ENCODE results near the gene KLHL29. TPM values are rescaled to one million over a fixed set of nuclear protein-coding genes. Genes with fewer than 3 reads are reported as not detected.

The KLHL29 gene
- total and polyA plus RNA-seq, 10 of the 15 experiments (the other 5 are each of a cell fraction or from before 2014, with no cell fraction given), result 1.4 to 19.5 (median 6.1) TPM

DNA sequence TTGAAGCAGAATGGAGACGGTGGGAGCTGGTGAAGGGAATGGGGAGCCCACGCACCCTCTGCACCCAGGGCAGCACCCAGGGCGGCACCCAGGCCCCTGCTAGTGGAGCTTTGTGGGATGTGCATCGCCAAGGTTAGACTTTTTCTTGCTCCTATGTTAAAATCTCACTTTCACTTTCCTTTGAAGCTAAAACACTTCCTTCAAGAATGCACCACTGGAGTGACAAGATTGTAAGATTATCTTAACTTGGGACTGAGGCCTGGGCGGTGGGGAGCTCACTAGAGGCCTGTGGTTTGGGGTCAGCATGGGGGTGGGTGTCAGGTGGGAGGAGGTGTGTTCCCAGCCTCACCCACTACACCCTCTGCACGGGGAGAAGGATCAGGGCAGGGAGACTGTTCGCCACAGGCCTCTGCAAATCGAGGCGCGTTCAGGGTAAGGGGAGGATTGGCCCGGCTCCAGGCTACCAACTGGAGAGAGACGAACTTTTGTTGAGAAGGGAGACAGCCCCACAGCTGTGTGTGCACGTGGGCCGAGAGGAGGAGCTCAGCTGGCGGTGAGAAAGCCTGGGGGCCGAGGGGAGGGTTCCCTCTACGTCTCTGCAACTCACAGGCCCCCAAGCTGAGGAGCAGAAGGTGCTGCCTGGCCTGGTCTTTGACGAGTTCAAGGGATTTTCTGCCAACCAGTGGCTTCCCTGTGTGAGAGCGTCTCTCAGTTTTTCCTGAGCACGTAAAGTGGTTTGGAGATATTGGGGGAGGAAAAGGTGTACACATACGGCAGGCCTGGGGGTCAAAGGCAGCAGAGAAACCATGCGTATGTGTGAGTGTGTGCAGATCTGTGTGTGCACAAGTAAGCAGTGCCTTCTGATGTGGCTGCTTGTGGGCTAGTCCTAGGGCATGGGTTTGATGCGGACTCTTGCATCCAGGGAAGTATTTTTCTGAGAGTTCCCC is 147.7 kb downstream of the KLHL29 start (continued):
- no peak for TF ChIP-seq FOS (IDR thresholded peaks at IDR 0.05; ENCODE audit: borderline replicate concordance, extremely low read depth, insufficient read length)
- peak; percentile 27; the same call in 1 of the 2 replicates for TF ChIP-seq POLR2A (IDR thresholded peaks at IDR 0.05; ENCODE audit: low read depth, low read length)
- no peak for TF ChIP-seq SREBF2 (IDR thresholded peaks at IDR 0.05; ENCODE audit: low read length)
- no peak for TF ChIP-seq ZNF217 (IDR thresholded peaks at IDR 0.05)
- TF ChIP-seq SREBF1 (IDR thresholded peaks at IDR 0.05; ENCODE audit: low read length), result no peak
- TF ChIP-seq, protein P1, sequence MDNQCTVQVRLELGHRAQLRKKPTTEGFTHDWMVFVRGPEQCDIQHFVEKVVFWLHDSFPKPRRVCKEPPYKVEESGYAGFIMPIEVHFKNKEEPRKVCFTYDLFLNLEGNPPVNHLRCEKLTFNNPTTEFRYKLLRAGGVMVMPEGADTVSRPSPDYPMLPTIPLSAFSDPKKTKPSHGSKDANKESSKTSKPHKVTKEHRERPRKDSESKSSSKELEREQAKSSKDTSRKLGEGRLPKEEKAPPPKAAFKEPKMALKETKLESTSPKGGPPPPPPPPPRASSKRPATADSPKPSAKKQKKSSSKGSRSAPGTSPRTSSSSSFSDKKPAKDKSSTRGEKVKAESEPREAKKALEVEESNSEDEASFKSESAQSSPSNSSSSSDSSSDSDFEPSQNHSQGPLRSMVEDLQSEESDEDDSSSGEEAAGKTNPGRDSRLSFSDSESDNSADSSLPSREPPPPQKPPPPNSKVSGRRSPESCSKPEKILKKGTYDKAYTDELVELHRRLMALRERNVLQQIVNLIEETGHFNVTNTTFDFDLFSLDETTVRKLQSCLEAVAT (IDR thresholded peaks at IDR 0.05), result peak; percentile 49; the same call in 1 of the 2 replicates
- no peak for TF ChIP-seq SIN3A (IDR thresholded peaks at IDR 0.05; ENCODE audit: low read depth, low read length)
- no peak for TF ChIP-seq MTA3 (IDR thresholded peaks at IDR 0.05; ENCODE audit: borderline replicate concordance, low read length)
- TF ChIP-seq LARP7 (IDR thresholded peaks at IDR 0.05), result no peak
- peak; percentile 44; the same call in 1 of the 2 replicates for TF ChIP-seq RUNX3 (IDR thresholded peaks at IDR 0.05; ENCODE audit: low read length)

DNA sequence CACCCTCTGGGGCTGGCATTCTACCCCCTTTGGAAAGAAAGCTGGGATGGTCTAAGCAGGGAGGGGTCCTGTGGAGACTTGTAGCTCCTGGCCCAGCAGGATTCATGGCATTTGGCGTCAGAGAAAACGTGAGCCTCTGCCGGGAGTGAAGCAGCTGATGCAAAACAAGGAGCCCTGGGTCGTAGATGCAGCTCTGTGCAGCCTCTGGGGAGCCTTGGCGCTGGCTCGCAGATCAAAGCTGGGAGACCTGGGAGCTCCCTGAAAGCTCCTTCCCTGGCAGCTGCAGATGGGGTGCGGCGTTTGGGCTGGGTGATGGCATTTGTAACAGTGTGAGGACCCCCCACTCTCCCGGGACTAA is 148.3 kb downstream of the KLHL29 start:
- Histone ChIP-seq H3K27ac (ENCODE audit: control insufficient read depth, insufficient read depth) (no peak overlapping the region), H3K4me2 (ENCODE audit: control insufficient read depth, insufficient read depth) (no peak overlapping the region), H3K79me2 (ENCODE audit: control insufficient read depth, insufficient read depth, low read length) (no peaks in the 10 kb centered on the region), H3K9me3 (replicated peaks; ENCODE audit: control insufficient read depth, insufficient read depth, low read length) (no peaks in the 10 kb centered on the region), H3K4me3 (no peak overlapping the region), H4K20me1 (ENCODE audit: control insufficient read depth, insufficient read depth) (no peaks in the 10 kb centered on the region; the same call in 1 of the 2 replicates), H3K4me1 (ENCODE audit: control insufficient read depth, insufficient read depth, low read length) (peaks cover 11% of the 10 kb centered on the region), H3K27me3 (replicated peaks in 1 of 2; ENCODE audit: control insufficient read depth in 2 of 2, insufficient read depth in 2 of 2, low read length in 1 of 2) (no peaks in the 10 kb centered on the region), H3K36me3 (ENCODE audit: control insufficient read depth in 2 of 2, insufficient read depth in 2 of 2, low read length in 1 of 2) (no peaks in the 10 kb centered on the region), H3K9ac (ENCODE audit: control insufficient read depth, insufficient read depth, low read length) (no peak overlapping the region), H2AFZ (ENCODE audit: control insufficient read depth, low read depth, low read length) (no peak overlapping the region)
- FAIRE-seq, result no peak
- CTCF ChIA-PET, result no interaction called here
- ATAC-seq, result no peak
- DNase-seq (ENCODE audit: low read depth, low spot score), result no peak
- POLR2A ChIA-PET, result no interaction called here
- 55% methylated on average over 9 of the region's 9 CpGs for WGBS (ENCODE audit: insufficient coverage, insufficient replicate concordance, low lambda C conversion rate, missing lambda C conversion rate)
- RAD21 ChIA-PET (ENCODE audit: unreplicated experiment), result no interaction called here
- BruUV-seq (replicated peaks), result no TSS peak
- intact Hi-C loops (cut with micrococcal nuclease; ENCODE audit: unreplicated experiment) (no loop called here), in situ Hi-C loops (cut with MboI) (no loop called here)
- SMC1A ChIA-PET (ENCODE audit: uncharacterized antibody, unreplicated experiment), result no interaction called here
- TF ChIP-seq EGR1 (IDR thresholded peaks at IDR 0.05; ENCODE audit: borderline replicate concordance in 1 of 2, low read depth in 2 of 2, low read length in 2 of 2), result no peak
- no peak for TF ChIP-seq WRNIP1 (IDR thresholded peaks at IDR 0.05; ENCODE audit: borderline replicate concordance, low read depth, low read length)
- TF ChIP-seq, protein P2, sequence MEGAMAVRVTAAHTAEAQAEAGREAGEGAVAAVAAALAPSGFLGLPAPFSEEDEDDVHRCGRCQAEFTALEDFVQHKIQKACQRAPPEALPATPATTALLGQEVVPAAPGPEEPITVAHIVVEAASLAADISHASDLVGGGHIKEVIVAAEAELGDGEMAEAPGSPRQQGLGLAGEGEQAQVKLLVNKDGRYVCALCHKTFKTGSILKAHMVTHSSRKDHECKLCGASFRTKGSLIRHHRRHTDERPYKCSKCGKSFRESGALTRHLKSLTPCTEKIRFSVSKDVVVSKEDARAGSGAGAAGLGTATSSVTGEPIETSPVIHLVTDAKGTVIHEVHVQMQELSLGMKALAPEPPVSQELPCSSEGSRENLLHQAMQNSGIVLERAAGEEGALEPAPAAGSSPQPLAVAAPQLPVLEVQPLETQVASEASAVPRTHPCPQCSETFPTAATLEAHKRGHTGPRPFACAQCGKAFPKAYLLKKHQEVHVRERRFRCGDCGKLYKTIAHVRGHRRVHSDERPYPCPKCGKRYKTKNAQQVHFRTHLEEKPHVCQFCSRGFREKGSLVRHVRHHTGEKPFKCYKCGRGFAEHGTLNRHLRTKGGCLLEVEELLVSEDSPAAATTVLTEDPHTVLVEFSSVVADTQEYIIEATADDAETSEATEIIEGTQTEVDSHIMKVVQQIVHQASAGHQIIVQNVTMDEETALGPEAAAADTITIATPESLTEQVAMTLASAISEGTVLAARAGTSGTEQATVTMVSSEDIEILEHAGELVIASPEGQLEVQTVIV (IDR thresholded peaks at IDR 0.05; ENCODE audit: borderline replicate concordance, partially characterized antibody), result no peak
- no peak for TF ChIP-seq ZNF384 (IDR thresholded peaks at IDR 0.05; ENCODE audit: borderline replicate concordance, low read depth, low read length)
- TF ChIP-seq CBX3 (IDR thresholded peaks at IDR 0.05; ENCODE audit: borderline replicate concordance, low read depth), result no peak
- no peak for TF ChIP-seq MTA3 (IDR thresholded peaks at IDR 0.05; ENCODE audit: borderline replicate concordance, low read length)
- TF ChIP-seq BMI1 (IDR thresholded peaks at IDR 0.05; ENCODE audit: borderline replicate concordance), result no peak
- TF ChIP-seq EED (IDR thresholded peaks at IDR 0.05; ENCODE audit: low read depth), result no peak
- TF ChIP-seq IKZF2 (IDR thresholded peaks at IDR 0.05), result no peak
- TF ChIP-seq, protein P3, sequence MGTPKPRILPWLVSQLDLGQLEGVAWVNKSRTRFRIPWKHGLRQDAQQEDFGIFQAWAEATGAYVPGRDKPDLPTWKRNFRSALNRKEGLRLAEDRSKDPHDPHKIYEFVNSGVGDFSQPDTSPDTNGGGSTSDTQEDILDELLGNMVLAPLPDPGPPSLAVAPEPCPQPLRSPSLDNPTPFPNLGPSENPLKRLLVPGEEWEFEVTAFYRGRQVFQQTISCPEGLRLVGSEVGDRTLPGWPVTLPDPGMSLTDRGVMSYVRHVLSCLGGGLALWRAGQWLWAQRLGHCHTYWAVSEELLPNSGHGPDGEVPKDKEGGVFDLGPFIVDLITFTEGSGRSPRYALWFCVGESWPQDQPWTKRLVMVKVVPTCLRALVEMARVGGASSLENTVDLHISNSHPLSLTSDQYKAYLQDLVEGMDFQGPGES (IDR thresholded peaks at IDR 0.05), result no peak
